Right lobe of liver (tissue), 6 donors: ENCODE measurements around the gene CA7. TPM values are rescaled to one million over a fixed set of nuclear protein-coding genes. Genes with fewer than 3 reads are reported as not detected.
A peak's percentile ranks its signal among the peaks of the same experiment; 100 is the strongest.

ENCODE experiments used
- ATAC-seq, 4 donors: fragments of 200-7000 bp; cut with Tn5 transposase; one replicate each; pipeline ENCODE4 v1.9.1; 2020; ENCODE audit warnings: mild to moderate bottlenecking in 4 of 4, moderate library complexity in 4 of 4
- DNase-seq, 3 donors: peaks; one replicate each; pipeline ENCODE4 v3.0.0-alpha.2; 2020
- H3K27ac ChIP-seq, 3 donors: fragments of 200-600 bp; one replicate each; pipeline ENCODE4 v1.8.0; 2022
- H3K27me3 ChIP-seq, 2 donors: fragments of 200-600 bp; one replicate each; pipeline ENCODE4 v1.8.0; 2022
- H3K36me3 ChIP-seq, 4 donors: fragments of 200-600 bp; sonication (generic) in 1 of 4; one replicate each; pipeline versions ENCODE4 v1.5.1 to v1.8.0; 2017 to 2022; ENCODE audit warnings: control low read depth in 1 of 4
- H3K4me1 ChIP-seq, 4 donors: fragments of 200-600 bp; sonication (generic) in 1 of 4; one replicate each; pipeline versions ENCODE4 v1.5.1 to v1.8.0; 2017 to 2022; ENCODE audit warnings: control low read depth in 1 of 4
- H3K4me3 ChIP-seq, 3 donors: fragments of 200-600 bp; one replicate each; pipeline ENCODE4 v1.8.0; 2022
- H3K9me3 ChIP-seq, 4 donors: fragments of 200-600 bp; sonication (generic) in 1 of 4; one replicate each; pipeline versions ENCODE4 v1.5.1 to v1.8.0; 2017 to 2022; ENCODE audit warnings: control low read depth in 1 of 4
- POLR2A ChIP-seq: fragments of 450-650 bp; IDR thresholded peaks from one replicate; pipeline ENCODE4 v1.6.1; 2017; ENCODE audit warnings: antibody characterized with exemption, mild to moderate bottlenecking
- WGBS: methylation state at CpG from one replicate; pipeline ENCODE4 v1.1.6; 2018; ENCODE audit warnings: low coverage, low lambda C conversion rate; ENCODE audit not compliant: insufficient coverage; ENCODE audit errors: missing lambda C conversion rate; 5-methylcytosine and 5-hydroxymethylcytosine counted together
- intact Hi-C, 2 donors: fragments of 100-400 bp; cut with DNase I; formaldehyde crosslinking; loops; one replicate each; pipeline versions ENCODE4 v1.11.2 to v1.14.1; 2022
- total RNA-seq, 6 experiments: library from RNA; depleted of rRNA in 2 of 6; stranded (reverse); fragments of >200 nt in 2 of 6; fragmentation: NEBNext Ultra II Directional in 3 of 6; extraction: Animal tissue kit (Norgen Biotek cat#: 25700) in 3 of 6; gene quantifications; one replicate each; pipeline versions ENCODE4 v1.1.0 to v1.2.4, GENCODE V29; 2016 to 2023
- TF ChIP-seq, protein P1 (sequence below), 4 donors: fragments of 200-600 bp in 3 of 4; fragments of 450-650 bp in 1 of 4; IDR thresholded peaks; one replicate each; pipeline versions ENCODE4 v1.5.1 to v1.8.0; 2016 to 2022; ENCODE audit warnings: antibody characterized with exemption in 4 of 4, mild to moderate bottlenecking in 2 of 4
- donor health status: DM: no; HTN: yes; CAD: no.
- donor health status: DM: no; HTN: no; CAD: no.
- donor health status: DM: no; HTN: no; CAD: no.
- donor health status: DM: no; HTN: yes; CAD: no.
- donor health status: DM: no; HTN: yes; CAD: no.

Gene CA7
- total RNA-seq, 6 experiments from 2014 or later: not detected

GRCh38 chr16:66891797-66892196 is 47.6 kb downstream of the CA7 start:
- Histone ChIP-seq H3K36me3 (peaks cover 0 to under 1% (median 0%) of the 10 kb centered on the region in 4 donors), H3K27me3 (no peaks in the 10 kb centered on the region), H3K27ac (no peak overlapping the region), H3K4me3 (no peak overlapping the region), H3K9me3 (no peaks in the 10 kb centered on the region), H3K4me1 (peaks cover 0 to 4% (median 0%) of the 10 kb centered on the region in 4 donors)
- no peak for DNase-seq
- no peak for TF ChIP-seq POLR2A
- TF ChIP-seq, protein P1, sequence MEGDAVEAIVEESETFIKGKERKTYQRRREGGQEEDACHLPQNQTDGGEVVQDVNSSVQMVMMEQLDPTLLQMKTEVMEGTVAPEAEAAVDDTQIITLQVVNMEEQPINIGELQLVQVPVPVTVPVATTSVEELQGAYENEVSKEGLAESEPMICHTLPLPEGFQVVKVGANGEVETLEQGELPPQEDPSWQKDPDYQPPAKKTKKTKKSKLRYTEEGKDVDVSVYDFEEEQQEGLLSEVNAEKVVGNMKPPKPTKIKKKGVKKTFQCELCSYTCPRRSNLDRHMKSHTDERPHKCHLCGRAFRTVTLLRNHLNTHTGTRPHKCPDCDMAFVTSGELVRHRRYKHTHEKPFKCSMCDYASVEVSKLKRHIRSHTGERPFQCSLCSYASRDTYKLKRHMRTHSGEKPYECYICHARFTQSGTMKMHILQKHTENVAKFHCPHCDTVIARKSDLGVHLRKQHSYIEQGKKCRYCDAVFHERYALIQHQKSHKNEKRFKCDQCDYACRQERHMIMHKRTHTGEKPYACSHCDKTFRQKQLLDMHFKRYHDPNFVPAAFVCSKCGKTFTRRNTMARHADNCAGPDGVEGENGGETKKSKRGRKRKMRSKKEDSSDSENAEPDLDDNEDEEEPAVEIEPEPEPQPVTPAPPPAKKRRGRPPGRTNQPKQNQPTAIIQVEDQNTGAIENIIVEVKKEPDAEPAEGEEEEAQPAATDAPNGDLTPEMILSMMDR (IDR thresholded peaks at IDR 0.05): no peak
- 81% methylated on average over 3 of the region's 6 CpGs for WGBS
- intact Hi-C loops: no loop called here
- ATAC-seq: no peak

DNA sequence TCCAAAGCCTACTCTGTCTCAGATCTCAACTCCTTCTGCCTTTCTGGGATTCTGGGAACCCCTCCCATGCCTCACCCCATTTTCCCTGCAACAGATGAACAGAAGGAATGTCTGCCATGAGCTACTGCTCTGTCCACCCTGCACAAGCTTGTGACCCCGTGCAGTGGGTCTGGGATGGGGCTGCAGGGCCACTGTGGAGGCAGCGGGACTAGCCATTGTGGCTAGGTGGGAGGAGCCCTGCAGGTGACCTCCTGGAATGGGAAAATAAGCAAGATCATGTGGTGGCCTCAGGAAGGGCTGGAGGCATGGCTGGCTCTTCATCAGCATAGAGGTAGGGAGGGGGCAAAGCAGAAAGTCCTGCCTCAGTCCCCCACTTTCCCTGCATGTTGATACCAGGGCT is 49.8 kb downstream of the CA7 start:
- Histone ChIP-seq H3K4me3 (no peak overlapping the region), H3K27ac (no peak overlapping the region), H3K36me3 (no peaks in the 10 kb centered on the region), H3K27me3 (no peaks in the 10 kb centered on the region), H3K9me3 (no peaks in the 10 kb centered on the region), H3K4me1 (peaks cover 0 to 5% (median 1%) of the 10 kb centered on the region in 4 donors)
- ATAC-seq: no peak
- TF ChIP-seq POLR2A: no peak
- TF ChIP-seq, protein P1 (IDR thresholded peaks at IDR 0.05): no peak
- 100% methylated on average over 2 of the region's 2 CpGs for WGBS
- intact Hi-C loops: no loop called here
- DNase-seq: peak in 1 of 3 donors; percentile 23

DNA sequence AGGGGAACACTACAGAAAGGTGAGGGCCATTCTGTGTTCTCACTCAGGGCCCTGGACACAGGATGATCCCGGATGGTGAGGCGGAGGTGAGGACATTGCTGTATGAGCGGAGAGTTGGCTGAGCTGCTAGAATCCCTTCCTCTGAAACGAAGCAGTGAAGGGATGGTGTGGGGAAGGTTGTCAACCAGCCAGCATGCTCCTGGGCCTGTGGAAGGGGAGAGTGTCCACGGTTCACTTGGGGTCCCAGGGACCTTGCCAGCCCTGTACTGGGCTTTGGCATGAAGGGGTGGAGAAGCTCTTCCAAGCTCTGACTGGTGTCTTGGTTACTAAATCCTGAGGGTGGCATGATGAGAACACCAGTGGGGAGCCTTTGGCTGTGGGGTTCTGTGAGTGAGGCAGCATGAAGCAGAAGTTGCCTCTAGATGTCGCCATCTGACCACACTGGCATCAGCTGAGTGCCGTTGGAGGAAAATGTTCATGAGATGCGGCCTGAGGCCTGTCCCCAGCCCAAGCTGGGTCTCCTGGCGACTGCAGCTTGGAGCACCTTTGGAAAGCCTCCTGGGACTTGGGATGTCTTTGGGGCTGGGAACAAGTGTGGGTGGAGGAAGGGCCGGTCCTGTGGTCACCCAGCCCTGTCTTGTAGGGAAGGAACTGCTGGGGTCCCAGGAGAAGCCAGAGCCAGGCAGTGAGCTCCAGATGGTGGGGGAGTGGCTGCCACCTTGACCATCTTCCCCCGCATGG is 50.9 kb downstream of the CA7 start:
- DNase-seq (peak; percentile 54 to 74 (median 70)), ATAC-seq (peak; percentile 77 to 86 (median 80))
- no peaks in the 10 kb centered on the region for H3K27me3 ChIP-seq
- H3K9me3 ChIP-seq: no peaks in the 10 kb centered on the region
- H3K36me3 ChIP-seq: no peaks in the 10 kb centered on the region
- H3K4me1 ChIP-seq: peaks cover 0 to 16% (median 7%) of the 10 kb centered on the region in 4 donors
- WGBS: 23% methylated on average over 8 of the region's 11 CpGs
- intact Hi-C loops: loop anchor here in 1 of 2 donors (5.0 kb wide), 1 partner anchor 47 kb away; no protein-coding TSS in a partner anchor
- no peak overlapping the region for H3K4me3 ChIP-seq
- TF ChIP-seq POLR2A: no peak
- TF ChIP-seq, protein P1 (IDR thresholded peaks at IDR 0.05): peak; percentile 82 to 85 (median 82)
- H3K27ac ChIP-seq: no peak overlapping the region

DNA sequence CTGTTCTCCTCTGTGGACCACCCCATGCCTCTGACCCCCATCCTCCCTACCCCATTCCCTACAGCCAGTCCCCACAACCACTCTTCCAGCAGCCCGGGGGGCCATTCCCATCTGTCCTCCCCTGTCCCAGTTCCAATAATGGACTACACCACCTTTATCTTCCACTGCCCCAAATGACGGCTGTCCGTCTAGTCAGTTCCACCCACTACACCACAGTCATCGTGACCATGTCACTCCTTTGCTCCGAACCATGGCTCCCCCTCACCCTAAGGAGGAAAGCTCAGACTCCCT is 51.4 kb downstream of the CA7 start:
- Histone ChIP-seq H3K9me3 (no peaks in the 10 kb centered on the region), H3K27ac (no peak overlapping the region), H3K27me3 (no peaks in the 10 kb centered on the region), H3K36me3 (no peaks in the 10 kb centered on the region), H3K4me3 (no peak overlapping the region), H3K4me1 (peaks cover 0 to 21% (median 9%) of the 10 kb centered on the region in 4 donors)
- intact Hi-C loops: loop anchor here in 1 of 2 donors (5.0 kb wide), 1 partner anchor 47 kb away; no protein-coding TSS in a partner anchor
- TF ChIP-seq, protein P1 (IDR thresholded peaks at IDR 0.05): no peak
- DNase-seq: peak in 1 of 3 donors; percentile 12
- 65% methylated on average over 5 of the region's 5 CpGs for WGBS
- no peak for ATAC-seq
